ENCODE data around the gene BTBD18.

DNA sequence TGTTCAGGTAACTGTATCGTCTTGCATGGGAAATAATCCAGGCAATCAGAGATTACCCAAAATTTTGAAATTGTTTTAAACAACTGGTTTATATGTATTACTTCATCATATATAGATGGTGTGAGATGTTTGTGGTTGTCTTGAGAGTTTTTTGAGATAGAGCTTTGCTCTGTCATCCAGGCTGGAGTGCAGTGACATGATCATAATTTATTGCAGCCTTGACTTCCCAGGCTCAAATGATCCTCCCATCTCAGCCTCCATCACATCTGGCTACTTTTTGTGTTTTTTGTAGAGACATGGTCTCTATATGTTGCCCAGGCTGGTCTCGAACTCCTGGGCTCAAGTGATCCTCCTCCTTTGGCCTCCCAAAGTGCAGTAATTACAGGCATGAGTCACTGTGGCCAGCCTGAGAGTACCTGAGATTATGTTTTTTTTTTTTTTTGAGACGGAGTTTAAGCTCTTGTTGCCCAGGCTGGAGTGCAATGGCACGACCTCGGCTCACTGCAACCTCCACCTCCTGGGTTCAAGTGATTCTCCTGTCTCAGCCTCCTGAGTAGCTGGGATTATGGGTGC lies 21.5 kb upstream of the BTBD18 start:
- TF ChIP-seq POLR2A (IDR thresholded peaks at IDR 0.05; ENCODE audit: extremely low read depth, insufficient read length), result no peak
- TF ChIP-seq, protein P1, sequence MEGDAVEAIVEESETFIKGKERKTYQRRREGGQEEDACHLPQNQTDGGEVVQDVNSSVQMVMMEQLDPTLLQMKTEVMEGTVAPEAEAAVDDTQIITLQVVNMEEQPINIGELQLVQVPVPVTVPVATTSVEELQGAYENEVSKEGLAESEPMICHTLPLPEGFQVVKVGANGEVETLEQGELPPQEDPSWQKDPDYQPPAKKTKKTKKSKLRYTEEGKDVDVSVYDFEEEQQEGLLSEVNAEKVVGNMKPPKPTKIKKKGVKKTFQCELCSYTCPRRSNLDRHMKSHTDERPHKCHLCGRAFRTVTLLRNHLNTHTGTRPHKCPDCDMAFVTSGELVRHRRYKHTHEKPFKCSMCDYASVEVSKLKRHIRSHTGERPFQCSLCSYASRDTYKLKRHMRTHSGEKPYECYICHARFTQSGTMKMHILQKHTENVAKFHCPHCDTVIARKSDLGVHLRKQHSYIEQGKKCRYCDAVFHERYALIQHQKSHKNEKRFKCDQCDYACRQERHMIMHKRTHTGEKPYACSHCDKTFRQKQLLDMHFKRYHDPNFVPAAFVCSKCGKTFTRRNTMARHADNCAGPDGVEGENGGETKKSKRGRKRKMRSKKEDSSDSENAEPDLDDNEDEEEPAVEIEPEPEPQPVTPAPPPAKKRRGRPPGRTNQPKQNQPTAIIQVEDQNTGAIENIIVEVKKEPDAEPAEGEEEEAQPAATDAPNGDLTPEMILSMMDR (IDR thresholded peaks at IDR 0.05; ENCODE audit: low read depth, low read length), result no peak
- no peak for TF ChIP-seq MYC (IDR thresholded peaks at IDR 0.05; ENCODE audit: low read depth, low read length)
- TF ChIP-seq, protein P2, sequence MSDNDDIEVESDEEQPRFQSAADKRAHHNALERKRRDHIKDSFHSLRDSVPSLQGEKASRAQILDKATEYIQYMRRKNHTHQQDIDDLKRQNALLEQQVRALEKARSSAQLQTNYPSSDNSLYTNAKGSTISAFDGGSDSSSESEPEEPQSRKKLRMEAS (IDR thresholded peaks at IDR 0.05; ENCODE audit: low read depth, low read length), result no peak

All from NB4 (cell line).